Right lung (tissue), 5 donors: ENCODE measurements around the gene ASH1L. TPM values are rescaled to one million over a fixed set of nuclear protein-coding genes. Genes with fewer than 3 reads are reported as not detected.
"Not testable (repeated sequence)": the region's sequence is repeated elsewhere in the genome, so short reads cannot be mapped to it uniquely, and the experiment has no call there.

Experiments
- DNase-seq, 2 donors: peaks; one replicate each; pipeline ENCODE4 v3.0.0-alpha.2; 2013
- polyA plus RNA-seq, 5 donors: library from polyadenylated mRNA; unstranded; fragments of 120-200 nt; gene quantifications; one replicate each; pipeline versions ENCODE4 v1.2.1 to v1.2.3, GENCODE V29; 2013; ENCODE audit warnings: inconsistent platforms in 1 of 5, low replicate concordance in 1 of 5; ENCODE audit not compliant: insufficient read length in 5 of 5, insufficient read depth in 1 of 5

Gene ASH1L
- polyA plus RNA-seq, 5 donors: 31.9 to 52.2 (median 48.3) TPM

DNA sequence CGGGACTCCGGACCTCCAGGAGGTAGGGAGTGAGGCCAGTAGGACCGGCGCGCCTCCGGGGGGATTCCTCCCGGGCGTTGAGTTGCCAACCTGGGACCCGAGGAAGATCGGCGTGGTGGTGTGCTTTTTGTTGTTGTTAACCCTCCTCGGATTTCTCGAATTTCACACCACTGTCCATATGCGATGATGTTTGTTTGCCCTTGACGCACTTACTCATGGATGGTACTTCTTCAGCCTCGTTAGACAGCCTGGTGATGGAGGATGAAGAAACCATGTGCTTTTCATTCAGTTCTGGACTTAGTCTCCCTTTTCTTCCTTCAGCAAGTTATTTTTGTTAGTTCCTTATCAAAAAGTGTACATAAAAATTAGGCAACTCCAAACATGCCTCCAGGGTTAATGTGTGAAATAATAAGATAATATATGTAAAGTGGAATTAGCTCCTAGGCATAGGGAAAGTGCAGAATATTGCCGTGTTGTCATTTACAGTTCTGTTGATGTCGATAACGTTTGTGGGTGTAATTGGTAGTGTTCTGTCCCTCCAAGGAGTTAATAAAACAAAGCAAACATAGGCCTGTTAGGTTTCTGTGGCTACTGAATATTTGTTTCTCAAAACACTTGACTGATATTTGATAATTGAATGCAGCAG is 897 bp upstream of the ASH1L start:
- DNase-seq: peak in 1 of 2 donors; percentile 2

DNA sequence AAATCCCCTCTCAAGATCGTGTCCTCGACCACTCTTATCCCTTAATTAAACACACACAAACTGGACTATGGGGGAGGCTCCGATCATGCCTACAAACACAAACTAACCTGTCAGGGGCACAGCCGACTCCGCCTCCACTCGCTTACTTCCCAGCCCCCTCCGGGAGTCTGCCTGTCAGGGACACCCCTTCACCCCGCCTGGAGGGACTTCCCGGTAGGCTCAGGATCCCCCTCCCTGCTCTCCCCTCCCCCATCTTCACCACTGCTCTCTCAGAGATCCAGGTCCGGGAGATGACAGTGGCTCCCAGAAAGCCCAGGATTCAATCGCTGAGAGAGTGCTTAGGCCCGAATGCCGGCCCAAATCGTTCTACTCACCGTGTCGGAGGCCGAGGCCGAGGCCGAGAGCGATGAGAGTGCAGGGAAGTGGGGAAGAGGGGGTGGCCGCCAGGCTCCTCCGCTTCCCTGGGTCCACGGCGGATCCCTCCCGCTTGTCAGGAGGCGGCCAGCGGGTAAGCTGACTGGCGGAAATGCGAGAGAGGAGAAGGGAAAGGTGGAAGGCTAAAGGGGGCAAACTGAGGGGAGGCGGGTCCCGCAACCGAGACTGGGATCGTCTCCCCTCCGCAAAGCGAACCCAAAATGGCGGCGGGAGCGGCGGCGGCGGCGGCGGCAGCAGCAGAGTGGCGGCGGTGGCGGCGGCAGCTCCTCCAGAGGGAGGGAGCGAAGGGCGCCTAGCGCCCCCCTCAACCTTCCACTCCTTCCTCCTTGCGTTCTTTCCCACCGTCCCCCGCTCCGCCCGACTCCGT is 623 bp downstream of the ASH1L start:
- DNase-seq: peak; percentile 30

GRCh38 chr1:155555915-155556314 is 6.7 kb downstream of the ASH1L start:
- DNase-seq: no peak

DNA sequence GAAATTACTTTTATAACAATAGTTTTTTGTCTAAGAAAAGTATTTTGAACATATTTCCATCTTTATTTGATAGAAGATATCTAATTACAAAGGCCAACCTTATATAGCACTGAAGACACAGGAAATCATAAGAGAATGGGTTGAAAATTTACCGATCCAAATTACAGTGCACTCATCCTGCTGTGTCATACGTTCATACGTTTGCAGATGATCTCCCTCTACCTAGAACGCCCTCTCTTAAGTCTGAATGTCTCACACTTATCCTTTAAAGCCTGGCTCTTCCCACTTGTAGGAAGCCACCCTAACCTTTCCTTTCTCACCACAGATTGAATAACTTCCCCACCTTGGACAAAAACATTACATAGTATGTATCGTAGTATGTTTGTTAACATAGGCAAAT is 9.3 kb downstream of the ASH1L start:
- DNase-seq: no peak

- no peak for DNase-seq
These were observed 13.9 kb downstream of the ASH1L start for GRCh38 chr1:155548706-155549105.

GRCh38 chr1:155540000-155540874 is 22.4 kb downstream of the ASH1L start:
- DNase-seq: no peak

GRCh38 chr1:155537193-155537592 is 25.4 kb downstream of the ASH1L start:
- no peak for DNase-seq

GRCh38 chr1:155531624-155532023 is 31.0 kb downstream of the ASH1L start:
- DNase-seq: peak; percentile 19 to 37

DNA sequence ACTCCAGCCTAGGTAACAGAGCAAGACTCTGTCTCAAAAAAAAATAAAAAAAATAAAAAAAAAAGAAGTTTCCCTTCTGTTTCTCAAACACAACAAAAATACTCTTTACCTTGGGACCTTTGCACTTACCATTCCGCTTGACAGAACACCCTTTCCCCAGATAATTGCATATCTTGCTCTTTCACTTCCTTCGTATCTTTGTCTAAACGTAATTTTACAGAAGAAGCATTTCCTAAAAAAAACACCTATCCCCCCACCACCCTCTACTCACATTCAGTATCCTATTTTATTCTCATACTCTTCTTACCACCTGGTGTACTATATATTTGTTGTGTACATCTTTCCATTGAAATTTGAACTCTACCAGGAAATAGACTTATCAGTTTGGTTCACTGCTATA is 32.7 kb downstream of the ASH1L start:
- no peak for DNase-seq

GRCh38 chr1:155529109-155529508 is 33.5 kb downstream of the ASH1L start:
- no peak for DNase-seq

- no peak for DNase-seq
These were observed 34.9 kb downstream of the ASH1L start for GRCh38 chr1:155527677-155528076.

GRCh38 chr1:155526356-155526755 is 36.2 kb downstream of the ASH1L start:
- DNase-seq: no peak

DNA sequence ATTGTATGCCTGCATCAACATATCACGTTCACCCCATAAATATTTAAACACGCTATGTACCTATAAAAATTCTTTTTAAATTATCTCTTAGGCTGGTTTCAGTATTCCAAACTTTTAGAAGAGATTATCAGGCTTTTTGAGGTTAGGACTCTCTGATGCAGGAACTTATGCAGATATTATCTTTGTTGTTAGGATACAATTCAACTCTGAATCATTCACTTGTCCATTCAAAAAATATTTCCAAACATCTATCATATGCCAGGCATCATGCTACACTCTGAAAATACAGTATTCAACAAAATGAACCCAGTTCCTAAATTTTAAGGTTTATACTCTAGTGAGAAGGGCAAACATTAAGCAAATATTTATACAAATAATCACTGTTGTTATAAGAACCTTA is 40.5 kb downstream of the ASH1L start:
- no peak for DNase-seq

- no peak for DNase-seq
These were observed 44.1 kb downstream of the ASH1L start for GRCh38 chr1:155518484-155518883.

GRCh38 chr1:155514582-155515187 is 47.9 kb downstream of the ASH1L start:
- no peak for DNase-seq

- DNase-seq: no peak
These were observed 49.2 kb downstream of the ASH1L start for GRCh38 chr1:155513300-155513916.

DNA sequence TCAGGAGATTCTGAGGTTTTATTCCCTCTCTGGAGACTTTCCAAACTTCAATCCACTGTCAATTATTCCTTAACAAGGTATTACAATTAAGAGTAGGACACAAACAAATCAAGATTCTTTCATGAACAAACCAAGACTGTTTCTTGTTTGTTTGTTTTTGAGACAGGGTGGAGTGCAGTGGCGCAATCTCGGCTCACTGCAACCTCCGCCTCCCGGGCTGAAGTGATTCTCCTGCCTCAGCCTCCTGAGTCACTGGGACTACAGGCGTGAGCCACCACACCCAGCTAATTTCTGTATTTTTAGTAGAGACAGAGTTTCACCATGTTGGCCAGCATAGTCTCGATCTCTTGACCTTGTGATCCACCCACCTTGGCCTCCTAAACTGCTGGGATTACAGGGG is 51.2 kb downstream of the ASH1L start:
- DNase-seq: not testable (repeated sequence)

DNA sequence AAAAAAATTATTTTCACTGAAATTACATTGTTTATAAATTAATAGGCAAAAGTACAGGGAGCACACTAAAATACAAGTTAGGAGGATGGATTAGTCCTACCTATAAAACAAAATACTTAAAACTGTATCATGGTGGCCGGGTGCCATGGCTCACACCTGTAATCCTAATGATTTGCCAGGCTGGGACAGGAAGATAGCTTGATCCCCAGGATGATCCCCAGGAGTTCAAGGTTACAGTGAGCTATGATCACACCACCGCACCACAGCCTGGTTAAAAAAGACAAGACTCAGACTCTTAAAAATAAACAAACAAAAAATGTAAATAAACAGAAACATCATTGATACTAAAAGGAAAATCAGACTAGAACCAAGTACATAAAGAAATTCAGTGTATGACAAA is 53.5 kb downstream of the ASH1L start:
- DNase-seq: no peak

DNA sequence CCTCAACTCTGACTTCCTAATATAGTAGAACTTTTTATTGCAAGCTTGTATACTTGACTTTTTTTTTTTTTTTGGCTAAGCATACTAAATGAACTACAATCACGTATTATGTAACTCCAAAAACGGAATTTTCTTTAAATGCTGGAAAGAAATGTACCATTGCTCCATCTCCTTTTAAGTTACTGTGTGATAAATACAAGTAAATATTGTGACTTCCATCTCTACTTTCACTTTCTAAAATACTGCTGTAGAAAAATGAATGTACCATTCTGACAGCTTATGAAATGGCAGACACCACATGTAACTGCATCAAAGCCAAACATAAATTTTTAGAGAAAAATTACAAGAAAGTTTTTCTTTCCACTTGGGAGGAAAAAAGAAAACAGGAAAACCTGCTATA is 54.7 kb downstream of the ASH1L start:
- peak in 1 of 2 donors; percentile 45 for DNase-seq

GRCh38 chr1:155505963-155506362 is 56.6 kb downstream of the ASH1L start:
- DNase-seq: not testable (repeated sequence)

- no peak for DNase-seq
These were observed 58.4 kb downstream of the ASH1L start for GRCh38 chr1:155504207-155504606.
